K562 (cell line): ENCODE measurements around the gene PRTFDC1. TPM values are rescaled to one million over a fixed set of nuclear protein-coding genes. Genes with fewer than 3 reads are reported as not detected.

Experiments
- ATAC-seq: fragments of 200-7000 bp; cut with Tn5 transposase; 3 replicates; pipeline ENCODE4 v1.9.1; 2020; ENCODE audit warnings: moderate library complexity
- BruUV-seq: library from RNA; stranded (reverse); fragments of 400-500 nt; replicated peaks from 2 replicates; lab custom pipeline; 2021; lab: Mats Ljungman, UMichigan
- CTCF ChIA-PET: fragments of 300-600 bp; formaldehyde crosslinking; extraction: SDS; loops from one replicate; lab custom pipeline; 2021; ENCODE audit warnings: low intra/inter-chr PET ratio; lab: Yijun Ruan, JAX
- POLR2A ChIA-PET: fragments of 300-600, 350-650 bp; sonication (Branson Sonifier 250); formaldehyde crosslinking; extraction: SDS; loops from one replicate; lab custom pipeline; 2021; ENCODE audit warnings: antibody characterized with exemption, inconsistent platforms; lab: Yijun Ruan, JAX
- DNase-seq, 4 experiments: peaks; one replicate each; pipeline versions ENCODE4 v3.0.0 to v3.0.0-alpha.2; 2011 to 2018; ENCODE audit warnings: low spot score in 3 of 4, mixed read lengths in 3 of 4; ENCODE audit errors: extremely low read depth in 1 of 4
- FAIRE-seq: peaks from 2 replicates; lab custom pipeline; 2011; peaks lifted over from hg19 to GRCh38; lab: Jason Lieb, UNC
- H2AFZ ChIP-seq: 2 replicates; pipeline ENCODE4 v1.6.0; 2011; ENCODE audit warnings: low read depth, low read length, control low read depth, inconsistent platforms
- H3K27ac ChIP-seq: fragments of 200-600 bp; 3 replicates; pipeline ENCODE4 v1.8.0; 2011; ENCODE audit warnings: low read depth, mild to moderate bottlenecking, control low read depth, inconsistent platforms, low read length, moderate library complexity, mixed read lengths; ENCODE audit errors: extremely low read depth
- H3K27me3 ChIP-seq, 2 experiments: fragments of 300-600 bp in 1 of 2; 2 replicates in 1 of 2; 3 replicates in 1 of 2; pipeline versions ENCODE4 v1.6.0 to v1.8.0; 2011; ENCODE audit warnings: inconsistent platforms in 2 of 2, low read length in 2 of 2, mild to moderate bottlenecking in 1 of 2, mixed read lengths in 1 of 2, moderate library complexity in 1 of 2; ENCODE audit not compliant: control insufficient read depth in 2 of 2, insufficient read depth in 2 of 2
- H3K36me3 ChIP-seq: fragments of 300-600 bp; 3 replicates; pipeline ENCODE4 v1.8.0; 2011; ENCODE audit warnings: mild to moderate bottlenecking, low read length, inconsistent platforms; ENCODE audit not compliant: control insufficient read depth, insufficient read depth
- H3K4me1 ChIP-seq, 2 experiments: fragments of 200-600 bp in 1 of 2; replicated peaks in 1 of 2; 2 replicates in 1 of 2; 3 replicates in 1 of 2; pipeline versions ENCODE4 v1.5.1 to v1.8.0; 2011; ENCODE audit warnings: inconsistent platforms in 2 of 2, low read length in 2 of 2, mild to moderate bottlenecking in 1 of 2, mixed read lengths in 1 of 2, moderate library complexity in 1 of 2; ENCODE audit not compliant: control insufficient read depth in 2 of 2, insufficient read depth in 2 of 2
- H3K4me2 ChIP-seq: 2 replicates; pipeline ENCODE4 v1.6.1; 2011; ENCODE audit warnings: low read length, control low read depth, inconsistent platforms, mixed read lengths; ENCODE audit not compliant: insufficient read depth
- H3K4me3 ChIP-seq: fragments of 200-600 bp; sonication (generic), shearing (Covaris generic); 2 replicates; pipeline ENCODE4 v1.5.1; 2016; ENCODE audit warnings: control low read depth, inconsistent platforms
- H3K79me2 ChIP-seq: fragments of 200-600 bp; 3 replicates; pipeline ENCODE4 v1.8.0; 2011; ENCODE audit warnings: low read length, inconsistent platforms; ENCODE audit not compliant: control insufficient read depth, insufficient read depth
- H3K9ac ChIP-seq, 2 experiments: 2 replicates each; pipeline versions ENCODE4 v1.6.0 to v1.6.1; 2011; ENCODE audit warnings: low read depth in 2 of 2, low read length in 2 of 2, control low read depth in 1 of 2, inconsistent platforms in 1 of 2, mild to moderate bottlenecking in 1 of 2, mixed read lengths in 1 of 2; ENCODE audit not compliant: insufficient read depth in 1 of 2
- H3K9me1 ChIP-seq: one replicate; pipeline ENCODE4 v1.6.0; 2011; ENCODE audit warnings: inconsistent platforms, mild to moderate bottlenecking, low read length, moderate library complexity; ENCODE audit not compliant: control insufficient read depth, insufficient read depth
- H3K9me3 ChIP-seq: replicated peaks from 2 replicates; pipeline ENCODE4 v1.5.1; 2011; ENCODE audit warnings: low read depth, low read length, inconsistent platforms; ENCODE audit not compliant: control insufficient read depth, insufficient read depth
- H4K20me1 ChIP-seq: replicated peaks from 2 replicates; pipeline ENCODE4 v1.6.1; 2011; ENCODE audit warnings: low read length, inconsistent platforms, mixed read lengths; ENCODE audit not compliant: control insufficient read depth, insufficient read depth
- TAF7 ChIP-seq: fragments of 450-650 bp; IDR thresholded peaks from 2 replicates; pipeline ENCODE4 v1.6.1; 2016; ENCODE audit warnings: missing genetic modification characterization, missing compliant biosample characterization
- TAF9B ChIP-seq: fragments of 450-650 bp; IDR thresholded peaks from 2 replicates; pipeline ENCODE4 v1.6.1; 2018; ENCODE audit warnings: mild to moderate bottlenecking; ENCODE audit not compliant: partially characterized antibody
- TCFL5 ChIP-seq: fragments of 250-450 bp; sonication (Bioruptor Pico); conservative IDR thresholded peaks from 2 replicates; pipeline ENCODE4 v1.6.1; 2021; ENCODE audit warnings: mild to moderate bottlenecking, moderate library complexity, matching md5 sums
- TEAD2 ChIP-seq: fragments of 450-650 bp; IDR thresholded peaks from 2 replicates; pipeline ENCODE4 v1.6.1; 2016; ENCODE audit warnings: missing genetic modification characterization, control low read depth, missing compliant biosample characterization
- TGIF2 ChIP-seq: sonication (generic); formaldehyde crosslinking; IDR thresholded peaks from 2 replicates; pipeline ENCODE4 v1.8.1; 2022; ENCODE audit warnings: mild to moderate bottlenecking, missing genetic modification reagents, moderate library complexity
- TOE1 ChIP-seq, 2 experiments: fragments of 450-650 bp in 1 of 2; sonication (generic) in 1 of 2; formaldehyde crosslinking in 1 of 2; IDR thresholded peaks; 2 replicates each; pipeline versions ENCODE4 v1.7.1 to v1.8.0; 2016 to 2022; ENCODE audit warnings: borderline replicate concordance in 2 of 2, mild to moderate bottlenecking in 2 of 2, antibody characterized with exemption in 1 of 2, inconsistent platforms in 1 of 2, low read depth in 1 of 2, missing genetic modification reagents in 1 of 2, moderate library complexity in 1 of 2
- XRCC4 ChIP-seq: IDR thresholded peaks from one replicate; pipeline ENCODE4 v1.6.1; 2011; ENCODE audit not compliant: insufficient read depth, insufficient read length; ENCODE audit errors: extremely low read depth
- ZNF184 ChIP-seq: sonication (generic); formaldehyde crosslinking; IDR thresholded peaks from 2 replicates; pipeline ENCODE4 v1.5.0; 2020; ENCODE audit warnings: missing genetic modification reagents
- ZNF253 ChIP-seq: fragments of 250-450 bp; sonication (Bioruptor Pico); conservative IDR thresholded peaks from 2 replicates; pipeline ENCODE4 v1.6.1; 2021; ENCODE audit warnings: mild to moderate bottlenecking
- ZNF282 ChIP-seq: sonication (generic); formaldehyde crosslinking; IDR thresholded peaks from 2 replicates; pipeline ENCODE4 v1.8.1; 2023; ENCODE audit warnings: missing genetic modification reagents
- ZNF354B ChIP-seq: fragments of 250-450 bp; sonication (Bioruptor Pico); IDR thresholded peaks from 2 replicates; pipeline ENCODE4 v1.4.0; 2020
- ZNF583 ChIP-seq: fragments of 250-450 bp; sonication (Bioruptor Pico); IDR thresholded peaks from 2 replicates; pipeline ENCODE4 v1.4.0; 2020
- WGBS: fragments of 100-300 bp; shearing (Covaris generic); methylation state at CpG from one replicate; pipeline ENCODE4 v1.1.6; 2016; ENCODE audit warnings: low coverage, mixed read lengths; ENCODE audit not compliant: insufficient coverage; ENCODE audit errors: missing lambda C conversion rate; 5-methylcytosine and 5-hydroxymethylcytosine counted together
- in situ Hi-C: fragments of 300-500 bp; cut with MboI; formaldehyde crosslinking; loops from 4 replicates; pipeline ENCODE4 v1.15.0; 2018; ENCODE audit warnings: inconsistent platforms, mixed read lengths
- intact Hi-C: fragments of 100-400 bp; cut with micrococcal nuclease; formaldehyde crosslinking; loops from 2 replicates; pipeline ENCODE4 v1.14.2; 2022
- polyA plus RNA-seq, 8 experiments: library from polyadenylated mRNA; depleted of rRNA in 4 of 8; stranded (reverse) in 5 of 8; unstranded in 3 of 8; fragments of >200 nt; fragmentation: Nextera tagmentation in 2 of 8; fragmentation: Illumina TruSeq in 1 of 8; extraction: Ambion mirVana in 2 of 8; extraction: Trizol in 1 of 8; gene quantifications; 2 replicates each; pipeline versions ENCODE4 v1.2.1 to v1.2.3, GENCODE V29; 2011 to 2014; ENCODE audit warnings: inconsistent platforms in 1 of 8, missing spikeins in 1 of 8
- total RNA-seq, 7 experiments: library from RNA; depleted of rRNA in 6 of 7; stranded (reverse); fragments of >200 nt in 6 of 7; fragmentation: Illumina TruSeq in 2 of 7; extraction: Trizol in 2 of 7; gene quantifications; 2 replicates each; pipeline versions ENCODE4 v1.2.1 to v1.2.3, GENCODE V29; 2011 to 2021; ENCODE audit warnings: low replicate concordance in 1 of 7
- TF ChIP-seq, protein P1 (sequence below), 2 experiments: fragments of 450-650 bp in 1 of 2; sonication (generic) in 1 of 2; formaldehyde crosslinking in 1 of 2; IDR thresholded peaks; 2 replicates each; pipeline versions ENCODE4 v1.7.1 to v1.9.0; 2016 to 2022; ENCODE audit warnings: inconsistent platforms in 1 of 2, mild to moderate bottlenecking in 1 of 2, missing genetic modification reagents in 1 of 2

Gene PRTFDC1
- total and polyA plus RNA-seq, 9 of the 15 experiments (the other 6 are each of a cell fraction or from before 2014, with no cell fraction given): 7.0 to 27.6 (median 10.0) TPM

DNA sequence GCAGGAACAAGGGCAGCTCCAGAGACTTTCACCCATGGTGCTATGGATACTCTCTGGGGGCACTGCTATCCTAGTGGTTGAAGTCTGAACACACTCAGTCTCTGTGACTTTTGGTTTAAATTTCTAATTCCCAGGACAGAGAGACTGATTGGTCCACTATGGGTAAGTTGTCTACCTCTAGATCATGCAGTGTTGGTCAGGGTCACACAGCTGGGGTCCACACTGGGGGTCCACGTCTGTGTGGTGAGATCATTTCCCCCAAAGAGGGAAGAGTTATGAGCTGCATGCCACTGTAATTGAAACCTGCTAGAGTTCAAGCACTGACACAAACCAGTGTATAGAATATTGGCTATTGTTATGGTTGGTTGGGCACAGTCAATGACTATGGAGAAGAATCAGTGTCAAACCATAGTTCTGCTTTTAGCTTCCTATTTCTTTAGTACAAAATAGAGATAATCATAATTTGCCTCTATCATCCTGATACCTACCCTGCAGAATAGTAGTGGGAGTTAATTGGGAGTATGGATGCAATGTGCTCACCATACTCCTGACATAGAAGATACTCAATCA lies 101.6 kb downstream of the PRTFDC1 start:
- BruUV-seq: no TSS peak
- in situ Hi-C loops: no loop called here
- H3K9ac ChIP-seq: no peak overlapping the region
- peaks cover 0 to 20% of the 10 kb centered on the region in 2 experiments; a peak in 3 of 5 replicates for H3K4me1 ChIP-seq
- H3K4me3 ChIP-seq: no peak overlapping the region
- intact Hi-C loops: no loop called here
- H2AFZ ChIP-seq: no peak overlapping the region
- no peaks in the 10 kb centered on the region for H3K36me3 ChIP-seq
- ATAC-seq: peak; percentile 30; the same call in 1 of the 3 replicates
- H3K27me3 ChIP-seq: no peaks in the 10 kb centered on the region
- WGBS: 27% methylated on average over 1 of the region's 1 CpG
- H3K79me2 ChIP-seq: no peaks in the 10 kb centered on the region
- ChIA-PET POLR2A (interaction anchor here (1.2 kb wide), 1 partner anchor 12 kb away, joined by 3 read pairs; no protein-coding TSS in a partner anchor), CTCF (no interaction called here)
- no peaks in the 10 kb centered on the region for H4K20me1 ChIP-seq
- FAIRE-seq: no peak
- no peak overlapping the region for H3K4me2 ChIP-seq
- no peaks in the 10 kb centered on the region for H3K9me3 ChIP-seq
- DNase-seq: no peak
- no peak overlapping the region for H3K27ac ChIP-seq
- H3K9me1 ChIP-seq: no peaks in the 10 kb centered on the region
- TF ChIP-seq ZNF354B (CRISPR knock-in tag): no peak
- no peak for TF ChIP-seq ZNF184 (CRISPR knock-in tag)
- no peak for TF ChIP-seq TAF9B
- no peak for TF ChIP-seq ZNF253 (CRISPR knock-in tag)
- TF ChIP-seq TCFL5: no peak
- no peak for TF ChIP-seq XRCC4
- TF ChIP-seq, protein P1, sequence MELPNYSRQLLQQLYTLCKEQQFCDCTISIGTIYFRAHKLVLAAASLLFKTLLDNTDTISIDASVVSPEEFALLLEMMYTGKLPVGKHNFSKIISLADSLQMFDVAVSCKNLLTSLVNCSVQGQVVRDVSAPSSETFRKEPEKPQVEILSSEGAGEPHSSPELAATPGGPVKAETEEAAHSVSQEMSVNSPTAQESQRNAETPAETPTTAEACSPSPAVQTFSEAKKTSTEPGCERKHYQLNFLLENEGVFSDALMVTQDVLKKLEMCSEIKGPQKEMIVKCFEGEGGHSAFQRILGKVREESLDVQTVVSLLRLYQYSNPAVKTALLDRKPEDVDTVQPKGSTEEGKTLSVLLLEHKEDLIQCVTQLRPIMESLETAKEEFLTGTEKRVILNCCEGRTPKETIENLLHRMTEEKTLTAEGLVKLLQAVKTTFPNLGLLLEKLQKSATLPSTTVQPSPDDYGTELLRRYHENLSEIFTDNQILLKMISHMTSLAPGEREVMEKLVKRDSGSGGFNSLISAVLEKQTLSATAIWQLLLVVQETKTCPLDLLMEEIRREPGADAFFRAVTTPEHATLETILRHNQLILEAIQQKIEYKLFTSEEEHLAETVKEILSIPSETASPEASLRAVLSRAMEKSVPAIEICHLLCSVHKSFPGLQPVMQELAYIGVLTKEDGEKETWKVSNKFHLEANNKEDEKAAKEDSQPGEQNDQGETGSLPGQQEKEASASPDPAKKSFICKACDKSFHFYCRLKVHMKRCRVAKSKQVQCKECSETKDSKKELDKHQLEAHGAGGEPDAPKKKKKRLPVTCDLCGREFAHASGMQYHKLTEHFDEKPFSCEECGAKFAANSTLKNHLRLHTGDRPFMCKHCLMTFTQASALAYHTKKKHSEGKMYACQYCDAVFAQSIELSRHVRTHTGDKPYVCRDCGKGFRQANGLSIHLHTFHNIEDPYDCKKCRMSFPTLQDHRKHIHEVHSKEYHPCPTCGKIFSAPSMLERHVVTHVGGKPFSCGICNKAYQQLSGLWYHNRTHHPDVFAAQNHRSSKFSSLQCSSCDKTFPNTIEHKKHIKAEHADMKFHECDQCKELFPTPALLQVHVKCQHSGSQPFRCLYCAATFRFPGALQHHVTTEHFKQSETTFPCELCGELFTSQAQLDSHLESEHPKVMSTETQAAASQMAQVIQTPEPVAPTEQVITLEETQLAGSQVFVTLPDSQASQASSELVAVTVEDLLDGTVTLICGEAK (IDR thresholded peaks at IDR 0.05): no peak
- TF ChIP-seq, protein P1 (CRISPR knock-in tag; IDR thresholded peaks at IDR 0.05): no peak
- no peak for TF ChIP-seq ZNF583 (CRISPR knock-in tag)
- TF ChIP-seq TOE1 (IDR thresholded peaks at IDR 0.05; ENCODE audit: borderline replicate concordance): no peak
- TF ChIP-seq TOE1 (CRISPR knock-in tag; IDR thresholded peaks at IDR 0.05; ENCODE audit: borderline replicate concordance, low read depth): no peak
- no peak for TF ChIP-seq TGIF2 (CRISPR knock-in tag)
- TF ChIP-seq ZNF282: no peak
- no peak for TF ChIP-seq TEAD2
- TF ChIP-seq TAF7 (tag): no peak
